ENCODE data around the gene BACE1.
"Not testable (repeated sequence)": the region's sequence is repeated elsewhere in the genome, so short reads cannot be mapped to it uniquely, and the experiment has no call there.

The BACE1 gene

GRCh38 chr11:117316197-117316961 is at the start of gene BACE1:
Gene BACE1, minus strand, starts transcription at chr11:117316256. Its CDS starts 461 bp downstream, at chr11:117315795.
- DNase-seq (ENCODE audit: low read depth): peak; percentile 83

GRCh38 chr11:117361432-117361831 is 45.4 kb upstream of the BACE1 start:
- DNase-seq (ENCODE audit: low read depth): no peak

- DNase-seq (ENCODE audit: low read depth): no peak
These were observed 40.3 kb upstream of the BACE1 start for GRCh38 chr11:117356126-117356890.

GRCh38 chr11:117354550-117354949 is 38.5 kb upstream of the BACE1 start:
- DNase-seq (ENCODE audit: low read depth): no peak

GRCh38 chr11:117345039-117345438 is 29.0 kb upstream of the BACE1 start:
- DNase-seq (ENCODE audit: low read depth): peak; percentile 11

GRCh38 chr11:117337076-117337475 is 21.0 kb upstream of the BACE1 start:
- no peak for DNase-seq (ENCODE audit: low read depth)

- no peak for DNase-seq (ENCODE audit: low read depth)
These were observed 19.3 kb upstream of the BACE1 start for GRCh38 chr11:117335399-117335798.

GRCh38 chr11:117334896-117335295 is 18.8 kb upstream of the BACE1 start:
- no peak for DNase-seq (ENCODE audit: low read depth)

- no peak for DNase-seq (ENCODE audit: low read depth)
These were observed 17.9 kb upstream of the BACE1 start for GRCh38 chr11:117333917-117334316.

- DNase-seq (ENCODE audit: low read depth): no peak
These were observed 16.8 kb upstream of the BACE1 start for GRCh38 chr11:117332843-117333242.

GRCh38 chr11:117328375-117329010 is 12.4 kb upstream of the BACE1 start:
- peak; percentile 17 for DNase-seq (ENCODE audit: low read depth)

GRCh38 chr11:117327567-117328374 is 11.7 kb upstream of the BACE1 start, which contains the start of gene CEP164:
Gene CEP164, plus strand, starts transcription at chr11:117327854. Its CDS starts 10,733 bp downstream, at chr11:117338587.
- peak; percentile 95 for DNase-seq (ENCODE audit: low read depth)

- not testable (repeated sequence) for DNase-seq (ENCODE audit: low read depth)
These were observed 11.2 kb upstream of the BACE1 start for GRCh38 chr11:117327255-117327566.

- DNase-seq (ENCODE audit: low read depth): peak; percentile 45
These were observed 3.3 kb upstream of the BACE1 start for GRCh38 chr11:117319214-117319840.

GRCh38 chr11:117318738-117319137 is 2.7 kb upstream of the BACE1 start:
- DNase-seq (ENCODE audit: low read depth): no peak

- DNase-seq (ENCODE audit: low read depth): no peak
These were observed 515 bp downstream of the BACE1 start for GRCh38 chr11:117315285-117316196.

GRCh38 chr11:117314840-117315239 is 1.2 kb downstream of the BACE1 start:
- DNase-seq (ENCODE audit: low read depth): no peak

- no peak for DNase-seq (ENCODE audit: low read depth)
These were observed 2.0 kb downstream of the BACE1 start for GRCh38 chr11:117313828-117314768.

GRCh38 chr11:117313091-117313490 is 3.0 kb downstream of the BACE1 start:
- no peak for DNase-seq (ENCODE audit: low read depth)

Data from stromal cell of bone marrow (primary cell).